NB4 (cell line): ENCODE results near the gene PDE6G.

Experiments used
- CTCF ChIP-seq: IDR thresholded peaks from one replicate; pipeline ENCODE4 v1.5.1; 2012; ENCODE audit warnings: low read depth, low read length
- MYC ChIP-seq: IDR thresholded peaks from 2 replicates; pipeline ENCODE4 v1.6.1; 2011; ENCODE audit warnings: low read depth, low read length
- POLR2A ChIP-seq: IDR thresholded peaks from 2 replicates; pipeline ENCODE4 v1.6.1; 2011; ENCODE audit warnings: mild to moderate bottlenecking; ENCODE audit not compliant: insufficient read length; ENCODE audit errors: extremely low read depth

GRCh38 chr17:81695211-81695610, 38.9 kb upstream of the PDE6G start:
- TF ChIP-seq CTCF (no peak), POLR2A (no peak), MYC (no peak)
